ENCODE measurements around the gene CHPF.

Gene CHPF

GRCh38 chr2:219533930-219534661 is 9.5 kb downstream of the CHPF start:
- no peak for DNase-seq (ENCODE audit: low spot score)

GRCh38 chr2:219532378-219532649 is 11.3 kb downstream of the CHPF start:
- DNase-seq (ENCODE audit: low spot score): no peak

- DNase-seq (ENCODE audit: low spot score): no peak
These were observed 11.8 kb downstream of the CHPF start for GRCh38 chr2:219531639-219532377.

GRCh38 chr2:219530048-219530963 is 13.3 kb downstream of the CHPF start:
- peak; percentile 84 for DNase-seq (ENCODE audit: low spot score)

- DNase-seq (ENCODE audit: low spot score): no peak
These were observed 16.1 kb downstream of the CHPF start for GRCh38 chr2:219527472-219527871.

GRCh38 chr2:219527076-219527394 is 16.6 kb downstream of the CHPF start:
- no peak for DNase-seq (ENCODE audit: low spot score)

- DNase-seq (ENCODE audit: low spot score): no peak
These were observed 17.1 kb downstream of the CHPF start for GRCh38 chr2:219526320-219527075.

- peak; percentile 92 for DNase-seq (ENCODE audit: low spot score)
These were observed 17.9 kb downstream of the CHPF start for GRCh38 chr2:219525533-219526232.

- no peak for DNase-seq (ENCODE audit: low spot score)
These were observed 18.8 kb downstream of the CHPF start for GRCh38 chr2:219524817-219525216.

GRCh38 chr2:219523031-219523671 is 20.5 kb downstream of the CHPF start:
- DNase-seq (ENCODE audit: low spot score): no peak

GRCh38 chr2:219522111-219523030 is 21.2 kb downstream of the CHPF start:
- DNase-seq (ENCODE audit: low spot score): peak; percentile 71

- peak; percentile 78 for DNase-seq (ENCODE audit: low spot score)
These were observed 22.3 kb downstream of the CHPF start for GRCh38 chr2:219521066-219521880.

GRCh38 chr2:219520079-219520478 is 23.5 kb downstream of the CHPF start:
- DNase-seq (ENCODE audit: low spot score): no peak

- no peak for DNase-seq (ENCODE audit: low spot score)
These were observed 24.1 kb downstream of the CHPF start for GRCh38 chr2:219519526-219519916.

GRCh38 chr2:219517954-219518778 is 25.4 kb downstream of the CHPF start:
- DNase-seq (ENCODE audit: low spot score): no peak

- no peak for DNase-seq (ENCODE audit: low spot score)
These were observed 26.7 kb downstream of the CHPF start for GRCh38 chr2:219516888-219517287.

GRCh38 chr2:219515874-219516629 is 27.6 kb downstream of the CHPF start:
- DNase-seq (ENCODE audit: low spot score): no peak

All from SK-N-DZ (cell line).